Spleen (tissue), 7 donors: Measurements from ENCODE around the gene SLC22A4.

Experiments
- CTCF ChIP-seq, 11 experiments: fragments of 200-600 bp in 7 of 11; fragments of 450-650 bp in 4 of 11; sonication (generic) in 4 of 11; IDR thresholded peaks in 8 of 11; conservative IDR thresholded peaks in 3 of 11; 1 replicate in 7 of 11; 2 replicates in 4 of 11; pipeline versions ENCODE4 v1.4.0 to v1.8.0; 2016 to 2021; ENCODE audit warnings: antibody characterized with exemption in 11 of 11, inconsistent platforms in 4 of 11, mild to moderate bottlenecking in 1 of 11
- POLR2A ChIP-seq, 3 donors: fragments of 450-650 bp; IDR thresholded peaks; one replicate each; pipeline ENCODE4 v1.5.1; 2017; ENCODE audit warnings: antibody characterized with exemption in 3 of 3, mild to moderate bottlenecking in 1 of 3
- donor health status: DM: no; HTN: no; CAD: no; lungs with moderate emphysema.
- donor health status: DM: no; HTN: no; CAD: no.
- donor health status: DM: no; HTN: no; CAD: no.

GRCh38 chr5:132370971-132371602 is 76.9 kb downstream of the SLC22A4 start:
- TF ChIP-seq POLR2A (IDR thresholded peaks at IDR 0.05), result no peak
- TF ChIP-seq CTCF (IDR thresholded peaks at IDR 0.05 in 8 of 11, conservative IDR thresholded peaks at IDR 0.05 in 3 of 11), result no peak
